HepG2 (cell line): Measurements from ENCODE around the gene SLC35E4. TPM values are rescaled to one million over a fixed set of nuclear protein-coding genes. Genes with fewer than 3 reads are reported as not detected.

ENCODE experiments used
- ATAC-seq: fragments of 200-7000 bp; cut with Tn5 transposase; 3 replicates; pipeline ENCODE4 v1.9.1; 2020; ENCODE audit warnings: mild to moderate bottlenecking, moderate library complexity
- BruUV-seq: library from RNA; stranded (reverse); fragments of 400-500 nt; replicated peaks from 2 replicates; lab custom pipeline; 2021; lab: Mats Ljungman, UMichigan
- CTCF ChIA-PET: fragments of 300-600 bp; formaldehyde crosslinking; extraction: SDS; loops from one replicate; lab custom pipeline; 2021; ENCODE audit warnings: low total read pairs, inconsistent platforms, low intra/inter-chr PET ratio; lab: Yijun Ruan, JAX
- POLR2A ChIA-PET: fragments of 350-600 bp; sonication (Branson Sonifier 250); formaldehyde crosslinking; loops from one replicate; lab custom pipeline; 2020; ENCODE audit warnings: antibody characterized with exemption, inconsistent platforms; lab: Yijun Ruan, JAX
- DNase-seq: peaks from one replicate; pipeline ENCODE4 v3.0.0-alpha.2; 2015; ENCODE audit warnings: low spot score
- FAIRE-seq: peaks from 3 replicates; lab custom pipeline; 2011; peaks lifted over from hg19 to GRCh38; lab: Jason Lieb, UNC
- H2AFZ ChIP-seq: one replicate; pipeline ENCODE4 v1.6.1; 2011; ENCODE audit warnings: low read length, inconsistent platforms
- H3K27ac ChIP-seq: fragments of 300-600 bp; 3 replicates; pipeline ENCODE4 v1.8.0; 2011; ENCODE audit warnings: mixed run types, mild to moderate bottlenecking, mixed read lengths, low read length, inconsistent platforms; ENCODE audit not compliant: insufficient read depth; ENCODE audit errors: extremely low read length
- H3K27me3 ChIP-seq, 2 experiments: fragments of 200-600 bp in 1 of 2; 2 replicates in 1 of 2; 3 replicates in 1 of 2; pipeline versions ENCODE4 v1.6.0 to v1.8.0; 2011; ENCODE audit warnings: low read length in 2 of 2, mild to moderate bottlenecking in 2 of 2, moderate library complexity in 2 of 2, inconsistent platforms in 1 of 2; ENCODE audit not compliant: insufficient read depth in 2 of 2, control insufficient read depth in 1 of 2
- H3K36me3 ChIP-seq, 2 experiments: fragments of 200-600 bp in 1 of 2; replicated peaks in 1 of 2; 2 replicates in 1 of 2; 3 replicates in 1 of 2; pipeline versions ENCODE4 v1.5.1 to v1.8.0; 2011; ENCODE audit warnings: low read length in 2 of 2, inconsistent platforms in 1 of 2; ENCODE audit not compliant: insufficient read depth in 2 of 2, control insufficient read depth in 1 of 2
- H3K4me1 ChIP-seq: 2 replicates; pipeline ENCODE4 v1.5.1; 2012; ENCODE audit warnings: low read length, inconsistent platforms; ENCODE audit not compliant: insufficient read depth
- H3K4me2 ChIP-seq: 2 replicates; pipeline ENCODE4 v1.6.0; 2011; ENCODE audit warnings: low read depth, low read length, inconsistent platforms
- H3K4me3 ChIP-seq, 3 experiments: fragments of 200-600 bp in 1 of 3; sonication (generic), shearing (Covaris generic) in 1 of 3; replicated peaks in 1 of 3; 2 replicates each; pipeline ENCODE4 v1.5.1; 2011 to 2016; ENCODE audit warnings: low read length in 3 of 3, inconsistent platforms in 2 of 3, low read depth in 2 of 3, mild to moderate bottlenecking in 2 of 3, control low read depth in 1 of 3, mixed read lengths in 1 of 3; ENCODE audit not compliant: insufficient read depth in 1 of 3
- H3K79me2 ChIP-seq: one replicate; pipeline ENCODE4 v1.6.1; 2011; ENCODE audit warnings: low read length, inconsistent platforms; ENCODE audit not compliant: insufficient read depth
- H3K9ac ChIP-seq: 2 replicates; pipeline ENCODE4 v1.6.0; 2011; ENCODE audit warnings: mild to moderate bottlenecking, low read depth, low read length, inconsistent platforms; ENCODE audit not compliant: insufficient read depth
- H3K9me3 ChIP-seq: 2 replicates; pipeline ENCODE4 v1.5.1; 2012; ENCODE audit warnings: mild to moderate bottlenecking, low read length
- H4K20me1 ChIP-seq: 2 replicates; pipeline ENCODE4 v1.6.0; 2011; ENCODE audit warnings: inconsistent platforms, mild to moderate bottlenecking, low read length, moderate library complexity; ENCODE audit not compliant: insufficient read depth
- CCDC6 ChIP-seq: sonication (generic); formaldehyde crosslinking; IDR thresholded peaks from 2 replicates; pipeline ENCODE4 v1.8.1; 2022; ENCODE audit warnings: mild to moderate bottlenecking, missing genetic modification reagents, moderate library complexity
- FOXP1 ChIP-seq, 2 experiments: fragments of 450-650 bp in 1 of 2; IDR thresholded peaks; 2 replicates each; pipeline ENCODE4 v1.6.1; 2017 to 2018; ENCODE audit warnings: antibody characterized with exemption in 1 of 2
- HIC2 ChIP-seq: sonication (generic); formaldehyde crosslinking; IDR thresholded peaks from 2 replicates; pipeline ENCODE4 v1.9.0; 2022; ENCODE audit warnings: low read depth, missing genetic modification reagents
- HNRNPUL1 ChIP-seq: fragments of 200-400 bp; formaldehyde crosslinking; IDR thresholded peaks from 2 replicates; pipeline ENCODE4 v1.6.1; 2017; ENCODE audit warnings: low read depth, mild to moderate bottlenecking, low read length, moderate library complexity
- NKX3-1 ChIP-seq: sonication (generic); formaldehyde crosslinking; IDR thresholded peaks from 2 replicates; pipeline ENCODE4 v1.5.0; 2020; ENCODE audit warnings: missing genetic modification reagents
- TBX2 ChIP-seq: sonication (generic); formaldehyde crosslinking; IDR thresholded peaks from 2 replicates; pipeline ENCODE4 v1.5.0; 2020; ENCODE audit warnings: missing genetic modification reagents, mild to moderate bottlenecking, borderline replicate concordance
- ZNF143 ChIP-seq: sonication (generic); formaldehyde crosslinking; IDR thresholded peaks from 2 replicates; pipeline ENCODE4 v1.4.0; 2020; ENCODE audit warnings: missing genetic modification reagents
- ZNF33A ChIP-seq: sonication (generic); formaldehyde crosslinking; IDR thresholded peaks from 2 replicates; pipeline ENCODE4 v1.5.1; 2020; ENCODE audit warnings: missing genetic modification reagents, mild to moderate bottlenecking, moderate library complexity, borderline replicate concordance
- ZNF496 ChIP-seq: sonication (generic); formaldehyde crosslinking; IDR thresholded peaks from 2 replicates; pipeline ENCODE4 v1.8.1; 2023; ENCODE audit warnings: mild to moderate bottlenecking, moderate library complexity, missing genetic modification reagents; ENCODE audit not compliant: insufficient replicate concordance
- ZNF639 ChIP-seq: conservative IDR thresholded peaks from 2 replicates; pipeline ENCODE4 v1.6.1; 2018; ENCODE audit warnings: missing genetic modification reagents
- ZXDC ChIP-seq: sonication (generic); formaldehyde crosslinking; IDR thresholded peaks from 2 replicates; pipeline ENCODE4 v1.5.0; 2020; ENCODE audit warnings: mild to moderate bottlenecking, missing genetic modification reagents
- WGBS: methylation state at CpG from one replicate; pipeline ENCODE4 v1.1.6; 2017; ENCODE audit warnings: low lambda C conversion rate; 5-methylcytosine and 5-hydroxymethylcytosine counted together
- in situ Hi-C: cut with HindIII; loops from 2 replicates; pipeline ENCODE4 v1.10.0; 2017; ENCODE audit warnings: low pct_unique_long_range_greater_than_20kb; ENCODE audit not compliant: extremely low pct_ligation_motif_present
- intact Hi-C: fragments of 100-400 bp; cut with micrococcal nuclease; formaldehyde crosslinking; loops from one replicate; pipeline ENCODE4 v1.10.0; 2022; ENCODE audit not compliant: unreplicated experiment
- polyA plus RNA-seq, 8 experiments: library from polyadenylated mRNA; depleted of rRNA in 3 of 8; stranded (reverse) in 7 of 8; unstranded in 1 of 8; fragments of >200 nt; fragmentation: Illumina TruSeq in 4 of 8; extraction: Trizol in 4 of 8; gene quantifications; 2 replicates each; pipeline versions ENCODE4 v1.2.1 to v1.2.3, GENCODE V29; 2011 to 2016; ENCODE audit warnings: low read depth in 4 of 8, missing spikeins in 1 of 8, mixed read lengths in 1 of 8; ENCODE audit not compliant: insufficient read depth in 1 of 8
- total RNA-seq, 5 experiments: library from RNA; depleted of rRNA; stranded (reverse); fragments of >200 nt; fragmentation: Illumina TruSeq; extraction: Trizol; gene quantifications; 2 replicates each; pipeline ENCODE4 v1.2.3, GENCODE V29; 2016; ENCODE audit warnings: low read depth in 1 of 5

Gene SLC35E4
- total and polyA plus RNA-seq, 2 of the 13 experiments (the other 11 are each of a cell fraction or from before 2014, with no cell fraction given), result 0.07 to 0.15 TPM

GRCh38 chr22:30611197-30611596 lies 24.4 kb upstream of the SLC35E4 start:
- no peak overlapping the region for H2AFZ ChIP-seq
- H4K20me1 ChIP-seq, result no peaks in the 10 kb centered on the region
- DNase-seq, result no peak
- POLR2A ChIA-PET, result no interaction called here
- WGBS, result 54% methylated on average over 1 of the region's 3 CpGs
- intact Hi-C loops (no loop called here), in situ Hi-C loops (no loop called here)
- H3K9ac ChIP-seq, result no peak overlapping the region
- H3K4me1 ChIP-seq, result peaks cover 27% of the 10 kb centered on the region
- no peak for ATAC-seq
- H3K27ac ChIP-seq, result no peak overlapping the region
- no peaks in the 10 kb centered on the region for H3K36me3 ChIP-seq
- no peak for FAIRE-seq
- no peak overlapping the region for H3K4me2 ChIP-seq
- H3K9me3 ChIP-seq, result no peaks in the 10 kb centered on the region
- TF ChIP-seq NKX3-1 (CRISPR knock-in tag), result no peak
- TF ChIP-seq ZXDC (CRISPR knock-in tag), result no peak
- TF ChIP-seq CCDC6 (CRISPR knock-in tag), result no peak
- H3K27me3 ChIP-seq, result peaks cover 0 to 13% of the 10 kb centered on the region in 2 experiments; a peak in 3 of 5 replicates
- H3K4me3 ChIP-seq, result no peak overlapping the region
- CTCF ChIA-PET, result no interaction called here
- BruUV-seq, result no TSS peak
- H3K79me2 ChIP-seq, result no peaks in the 10 kb centered on the region

GRCh38 chr22:30612789-30613188 lies 22.8 kb upstream of the SLC35E4 start:
- ATAC-seq, result peak; percentile 41; the same call in 1 of the 3 replicates
- no TSS peak for BruUV-seq
- in situ Hi-C loops, result no loop called here
- no peak for TF ChIP-seq ZNF639 (CRISPR knock-in tag)
- TF ChIP-seq HNRNPUL1, result no peak
- TF ChIP-seq ZNF143, result no peak
- no peak for TF ChIP-seq ZNF496 (CRISPR knock-in tag)
- no peak for TF ChIP-seq TBX2
- TF ChIP-seq ZNF33A (CRISPR knock-in tag), result no peak
- no peak for TF ChIP-seq HIC2
- TF ChIP-seq FOXP1 (IDR thresholded peaks at IDR 0.05), result no peak
- no peak for TF ChIP-seq FOXP1 (CRISPR knock-in tag; IDR thresholded peaks at IDR 0.05)

More at GRCh38 chr22:30612789-30613188, 22.8 kb upstream of the SLC35E4 start:
- Histone ChIP-seq H3K9ac (no peak overlapping the region), H3K4me1 (peaks cover 29% of the 10 kb centered on the region), H3K36me3 (no peaks in the 10 kb centered on the region), H3K4me2 (no peak overlapping the region), H2AFZ (no peak overlapping the region), H3K4me3 (no peak overlapping the region), H3K79me2 (no peaks in the 10 kb centered on the region), H3K27me3 (peaks cover 0 to 6% of the 10 kb centered on the region in 2 experiments; a peak in 3 of 5 replicates), H3K27ac (no peak overlapping the region), H3K9me3 (no peaks in the 10 kb centered on the region), H4K20me1 (no peaks in the 10 kb centered on the region)
- POLR2A ChIA-PET, result no interaction called here
- 74% methylated on average over 8 of the region's 8 CpGs for WGBS
- CTCF ChIA-PET, result no interaction called here
- FAIRE-seq (no peak), DNase-seq (no peak)
- intact Hi-C loops, result no loop called here
